Nephron (organoid): ENCODE measurements around the gene TMEM247.
"Not testable (repeated sequence)": the region's sequence is repeated elsewhere in the genome, so short reads cannot be mapped to it uniquely, and the experiment has no call there.

ENCODE experiments used
- H3K27ac Mint-ChIP-seq, 3 experiments: 2 replicates each; pipeline ENCODE4 v1.8.0; 2020; ENCODE audit warnings: mixed read lengths in 3 of 3, mild to moderate bottlenecking in 2 of 3, moderate library complexity in 1 of 3
- H3K27me3 Mint-ChIP-seq: 2 replicates; pipeline ENCODE4 v1.8.0; 2021; ENCODE audit warnings: low read depth, mild to moderate bottlenecking, moderate library complexity, mixed read lengths
- H3K36me3 Mint-ChIP-seq: 2 replicates; pipeline ENCODE4 v1.8.0; 2020; ENCODE audit warnings: low read depth, mixed read lengths
- H3K4me1 Mint-ChIP-seq: 2 replicates; pipeline ENCODE4 v1.8.0; 2020; ENCODE audit warnings: mixed read lengths
- H3K4me3 Mint-ChIP-seq, 3 experiments: 2 replicates each; pipeline ENCODE4 v1.8.0; 2020; ENCODE audit warnings: mild to moderate bottlenecking in 3 of 3, mixed read lengths in 3 of 3, moderate library complexity in 2 of 3
- H3K9me3 Mint-ChIP-seq: 2 replicates; pipeline ENCODE4 v1.8.0; 2020; ENCODE audit warnings: mixed read lengths
- TF ChIP-seq, protein P1 (sequence below), 3 experiments: fragments of 200-600 bp; sonication (generic); IDR thresholded peaks; one replicate each; pipeline ENCODE4 v1.5.0; 2021; ENCODE audit warnings: antibody characterized with exemption in 3 of 3; ENCODE audit not compliant: unreplicated experiment in 3 of 3

Gene TMEM247

DNA sequence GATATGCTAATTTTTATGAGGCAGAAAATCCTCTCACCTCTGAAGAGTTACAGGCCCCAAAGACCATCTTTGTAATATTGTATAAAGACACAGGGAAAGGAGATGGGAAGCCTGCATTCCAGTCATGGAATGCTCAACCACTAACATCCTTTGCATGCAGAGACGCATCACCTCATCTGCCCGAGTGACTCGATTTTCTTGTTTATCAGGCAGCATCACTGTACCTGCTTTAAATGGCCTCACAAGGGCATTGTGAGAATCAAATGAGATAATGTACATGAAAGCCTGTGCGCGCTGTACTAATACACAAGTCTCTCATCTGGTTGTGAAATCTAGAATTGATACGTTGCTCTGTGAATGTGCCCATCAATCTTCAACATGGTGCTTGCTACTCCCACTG lies 10.2 kb upstream of the TMEM247 start:
- no peak overlapping the region for H3K27ac Mint-ChIP-seq

DNA sequence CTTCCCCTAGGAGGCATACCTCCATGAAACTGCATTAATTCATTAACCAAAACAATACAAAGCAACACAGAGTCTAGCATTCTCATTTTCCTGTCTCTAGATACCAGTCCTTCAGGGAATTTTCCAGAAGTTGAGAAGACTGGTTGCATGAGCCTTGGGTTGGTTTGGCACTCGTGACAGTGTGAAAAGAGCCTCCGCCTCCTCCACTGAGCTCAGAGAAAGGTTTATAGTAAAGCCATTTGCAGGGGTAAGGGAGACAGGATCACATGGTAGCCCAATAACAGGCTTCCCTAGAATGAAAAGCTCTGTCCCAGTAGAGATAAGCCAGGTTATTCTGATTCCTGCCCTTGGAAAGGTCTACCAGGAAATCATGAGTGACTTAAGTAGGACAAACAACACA lies 9.7 kb upstream of the TMEM247 start:
- TF ChIP-seq, protein P1, sequence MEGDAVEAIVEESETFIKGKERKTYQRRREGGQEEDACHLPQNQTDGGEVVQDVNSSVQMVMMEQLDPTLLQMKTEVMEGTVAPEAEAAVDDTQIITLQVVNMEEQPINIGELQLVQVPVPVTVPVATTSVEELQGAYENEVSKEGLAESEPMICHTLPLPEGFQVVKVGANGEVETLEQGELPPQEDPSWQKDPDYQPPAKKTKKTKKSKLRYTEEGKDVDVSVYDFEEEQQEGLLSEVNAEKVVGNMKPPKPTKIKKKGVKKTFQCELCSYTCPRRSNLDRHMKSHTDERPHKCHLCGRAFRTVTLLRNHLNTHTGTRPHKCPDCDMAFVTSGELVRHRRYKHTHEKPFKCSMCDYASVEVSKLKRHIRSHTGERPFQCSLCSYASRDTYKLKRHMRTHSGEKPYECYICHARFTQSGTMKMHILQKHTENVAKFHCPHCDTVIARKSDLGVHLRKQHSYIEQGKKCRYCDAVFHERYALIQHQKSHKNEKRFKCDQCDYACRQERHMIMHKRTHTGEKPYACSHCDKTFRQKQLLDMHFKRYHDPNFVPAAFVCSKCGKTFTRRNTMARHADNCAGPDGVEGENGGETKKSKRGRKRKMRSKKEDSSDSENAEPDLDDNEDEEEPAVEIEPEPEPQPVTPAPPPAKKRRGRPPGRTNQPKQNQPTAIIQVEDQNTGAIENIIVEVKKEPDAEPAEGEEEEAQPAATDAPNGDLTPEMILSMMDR (IDR thresholded peaks at IDR 0.05; ENCODE audit: unreplicated experiment in 3 of 3) = no peak

More for the DNA sequence above, 10.2 kb upstream of the TMEM247 start:
- Mint-ChIP-seq H3K27me3 (peaks cover 6% of the 10 kb centered on the region), H3K36me3 (no peaks in the 10 kb centered on the region), H3K9me3 (no peaks in the 10 kb centered on the region), H3K4me1 (peaks cover 7% of the 10 kb centered on the region), H3K4me3 (no peak overlapping the region)
- TF ChIP-seq, protein P1 (IDR thresholded peaks at IDR 0.05; ENCODE audit: unreplicated experiment in 3 of 3) = no peak

DNA sequence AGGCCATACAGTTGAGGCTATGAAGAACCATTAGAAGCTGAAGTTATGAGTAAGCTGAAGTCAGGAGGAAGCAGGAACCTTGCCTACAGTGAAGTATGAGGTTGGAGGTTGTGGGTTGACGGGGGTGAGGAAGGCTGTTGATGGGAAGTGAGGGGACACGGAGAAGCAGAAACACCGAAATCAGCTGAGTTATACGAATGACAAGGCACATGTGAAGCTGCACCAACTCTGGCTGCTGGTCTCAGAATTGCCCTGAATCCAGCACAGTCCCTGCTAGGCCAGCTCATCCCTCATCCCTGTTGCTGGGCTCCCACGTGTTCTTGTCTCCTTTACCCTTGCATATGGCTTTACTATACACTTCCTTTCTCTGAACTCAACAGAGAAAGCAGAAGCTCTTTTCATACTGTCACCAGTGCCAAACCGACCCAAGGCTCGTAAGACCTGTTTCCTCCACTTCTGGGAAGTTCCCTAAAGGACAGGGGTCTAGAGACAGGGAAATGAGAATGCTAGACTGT lies 9.2 kb upstream of the TMEM247 start:
- Mint-ChIP-seq H3K36me3 (no peaks in the 10 kb centered on the region), H3K27ac (no peak overlapping the region)

More for the DNA sequence above, 9.7 kb upstream of the TMEM247 start:
- Mint-ChIP-seq H3K9me3 (peaks cover 2% of the 10 kb centered on the region), H3K36me3 (no peaks in the 10 kb centered on the region), H3K27ac (no peak overlapping the region), H3K4me3 (no peak overlapping the region), H3K27me3 (peaks cover 6% of the 10 kb centered on the region), H3K4me1 (peaks cover 1% of the 10 kb centered on the region)

DNA sequence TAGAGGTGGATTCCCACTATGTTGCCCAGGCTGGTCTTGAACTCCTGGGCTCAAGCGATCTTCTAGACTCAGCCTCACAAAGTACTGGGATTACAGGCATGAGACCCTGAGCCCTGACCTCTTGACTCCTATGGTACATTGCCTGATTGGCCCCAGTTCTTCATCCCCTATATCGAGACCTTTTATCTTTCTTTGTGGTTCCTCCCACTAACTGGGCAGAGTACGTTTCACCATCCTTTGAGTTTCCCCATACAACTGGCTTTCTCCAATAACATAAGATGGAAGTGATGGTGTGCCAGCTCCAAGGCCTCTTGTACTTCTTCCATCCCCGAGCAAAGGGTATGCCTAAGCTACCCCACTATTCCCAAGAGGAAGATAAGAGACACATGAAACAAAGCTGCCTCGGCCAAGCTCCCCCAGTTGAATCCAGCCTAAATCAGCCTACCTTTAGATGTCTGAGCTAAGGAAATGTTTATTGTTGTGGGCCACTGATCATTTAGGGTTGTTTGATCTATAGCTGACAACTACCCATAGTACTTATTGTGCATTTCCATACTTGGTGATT lies 8.3 kb upstream of the TMEM247 start:
- H3K27ac Mint-ChIP-seq = no peak overlapping the region

More for the DNA sequence above, 9.2 kb upstream of the TMEM247 start:
- Mint-ChIP-seq H3K4me3 (no peak overlapping the region), H3K4me1 (no peaks in the 10 kb centered on the region), H3K9me3 (peaks cover 3% of the 10 kb centered on the region), H3K27me3 (peaks cover 6% of the 10 kb centered on the region)
- TF ChIP-seq, protein P1 (IDR thresholded peaks at IDR 0.05; ENCODE audit: unreplicated experiment in 3 of 3) = no peak

DNA sequence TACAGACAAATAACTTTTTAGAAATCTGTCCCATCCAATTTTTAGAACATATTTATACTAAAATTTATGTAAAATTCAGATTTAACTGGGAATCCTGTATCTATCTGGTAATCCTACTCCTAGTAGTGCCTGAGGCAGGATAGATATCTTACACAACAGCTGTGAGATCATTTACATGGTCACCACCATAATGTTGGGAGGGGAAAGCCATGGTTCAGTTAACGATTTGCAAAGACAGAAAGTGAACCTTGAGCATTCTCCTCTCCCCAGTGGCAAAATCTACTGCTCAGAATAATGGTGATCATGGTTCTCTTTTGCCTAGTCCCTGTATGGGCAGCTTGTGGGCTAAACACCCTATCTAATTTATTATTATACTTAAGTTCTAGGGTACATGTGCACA lies 7.7 kb upstream of the TMEM247 start:
- peaks cover 8% of the 10 kb centered on the region for H3K9me3 Mint-ChIP-seq
- no peaks in the 10 kb centered on the region for H3K4me1 Mint-ChIP-seq
- peaks cover 6% of the 10 kb centered on the region for H3K27me3 Mint-ChIP-seq

More for the DNA sequence above, 8.3 kb upstream of the TMEM247 start:
- H3K4me3 Mint-ChIP-seq = no peak overlapping the region
- peaks cover 3% of the 10 kb centered on the region for H3K9me3 Mint-ChIP-seq
- H3K27me3 Mint-ChIP-seq = peaks cover 6% of the 10 kb centered on the region
- TF ChIP-seq, protein P1 (IDR thresholded peaks at IDR 0.05; ENCODE audit: unreplicated experiment in 3 of 3) = no peak
- H3K36me3 Mint-ChIP-seq = no peaks in the 10 kb centered on the region
- H3K4me1 Mint-ChIP-seq = no peaks in the 10 kb centered on the region

DNA sequence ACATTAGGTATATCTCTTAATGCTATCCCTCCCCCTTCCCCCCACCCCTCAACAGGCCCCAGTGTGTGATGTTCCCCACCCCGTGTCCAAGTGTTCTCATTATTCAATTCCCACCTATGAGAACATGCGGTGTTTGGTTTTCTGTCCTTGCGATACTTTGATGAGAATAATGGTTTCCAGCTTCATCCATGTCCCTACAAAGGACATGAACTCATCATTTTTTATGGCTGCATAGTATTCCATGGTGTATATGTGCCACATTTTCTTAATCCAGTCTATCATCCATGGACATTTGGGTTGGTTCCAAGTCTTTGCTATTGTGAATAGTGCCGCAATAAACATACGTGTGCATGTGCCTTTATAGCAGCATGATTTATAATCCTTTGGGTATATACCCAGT lies 7.2 kb upstream of the TMEM247 start:
- H3K27me3 Mint-ChIP-seq, H3K36me3 Mint-ChIP-seq, H3K4me1 Mint-ChIP-seq, H3K4me3 Mint-ChIP-seq, H3K27ac Mint-ChIP-seq: not testable (repeated sequence)
- peaks cover 12% of the 10 kb centered on the region for H3K9me3 Mint-ChIP-seq

More for the DNA sequence above, 7.7 kb upstream of the TMEM247 start:
- TF ChIP-seq, protein P1 (IDR thresholded peaks at IDR 0.05; ENCODE audit: unreplicated experiment in 3 of 3) = no peak
- H3K4me3 Mint-ChIP-seq = no peak overlapping the region
- H3K36me3 Mint-ChIP-seq = no peaks in the 10 kb centered on the region
- H3K27ac Mint-ChIP-seq = no peak overlapping the region

DNA sequence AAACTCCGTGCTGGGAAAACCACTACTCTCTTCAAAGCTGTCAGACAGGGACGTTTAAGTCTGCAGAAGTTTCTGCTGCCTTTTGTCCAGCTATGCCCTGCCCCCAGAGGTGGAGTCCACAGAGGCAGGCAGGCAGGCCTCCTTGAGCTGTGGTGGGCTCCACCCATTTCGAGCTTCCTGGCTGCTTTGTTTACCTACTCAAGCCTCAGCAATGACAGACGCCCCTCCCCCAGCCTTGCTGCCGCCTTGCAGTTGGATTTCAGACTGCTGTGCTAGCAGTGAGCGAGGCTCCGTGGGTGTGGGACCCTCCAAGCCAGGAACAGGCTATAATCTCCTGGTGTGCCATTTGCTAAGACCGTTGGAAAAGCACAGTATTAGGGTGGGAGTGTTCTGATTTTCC lies 1.9 kb upstream of the TMEM247 start:
- H3K36me3 Mint-ChIP-seq, H3K4me1 Mint-ChIP-seq, H3K27me3 Mint-ChIP-seq, H3K27ac Mint-ChIP-seq, H3K4me3 Mint-ChIP-seq: not testable (repeated sequence)
- H3K9me3 Mint-ChIP-seq = peaks cover 19% of the 10 kb centered on the region
